Liver (tissue), 9 donors: ENCODE measurements around the gene ADGRG3. TPM values are rescaled to one million over a fixed set of nuclear protein-coding genes. Genes with fewer than 3 reads are reported as not detected.
"Not testable (repeated sequence)": the region's sequence is repeated elsewhere in the genome, so short reads cannot be mapped to it uniquely, and the experiment has no call there.

Experiments used
- DNase-seq: peaks from one replicate; pipeline ENCODE4 v3.0.0-alpha.2; 2017; ENCODE audit warnings: low spot score
- H3K27ac ChIP-seq, 2 donors: one replicate each; pipeline ENCODE4 v1.7.0; 2013; ENCODE audit warnings: inconsistent platforms in 2 of 2, low read length in 2 of 2, control low read depth in 1 of 2, low read depth in 1 of 2, mild to moderate bottlenecking in 1 of 2
- H3K27me3 ChIP-seq, 4 donors: one replicate each; pipeline versions ENCODE4 v1.6.1 to v1.7.0; 2013; ENCODE audit warnings: low read length in 3 of 4, inconsistent platforms in 1 of 4, mild to moderate bottlenecking in 1 of 4, moderate library complexity in 1 of 4; ENCODE audit not compliant: control insufficient read depth in 4 of 4, insufficient read depth in 4 of 4
- H3K36me3 ChIP-seq, 4 donors: one replicate each; pipeline versions ENCODE4 v1.6.1 to v1.7.0; 2013; ENCODE audit warnings: low read length in 3 of 4, mild to moderate bottlenecking in 3 of 4, low read depth in 1 of 4, moderate library complexity in 1 of 4; ENCODE audit not compliant: control insufficient read depth in 4 of 4, insufficient read depth in 3 of 4
- H3K4me1 ChIP-seq, 4 donors: one replicate each; pipeline versions ENCODE4 v1.6.1 to v1.7.0; 2013; ENCODE audit warnings: low read length in 3 of 4, mild to moderate bottlenecking in 3 of 4, moderate library complexity in 1 of 4; ENCODE audit not compliant: control insufficient read depth in 4 of 4, insufficient read depth in 4 of 4
- H3K4me3 ChIP-seq, 3 donors: one replicate each; pipeline versions ENCODE4 v1.6.1 to v1.7.0; 2013; ENCODE audit warnings: low read length in 3 of 3, control low read depth in 1 of 3, low read depth in 1 of 3, mild to moderate bottlenecking in 1 of 3
- H3K9ac ChIP-seq, 2 donors: one replicate each; pipeline ENCODE4 v1.7.0; 2013; ENCODE audit warnings: low read length in 2 of 2, mild to moderate bottlenecking in 2 of 2, moderate library complexity in 2 of 2, control low read depth in 1 of 2, low read depth in 1 of 2
- H3K9me3 ChIP-seq, 4 donors: one replicate each; pipeline versions ENCODE4 v1.6.1 to v1.7.0; 2013; ENCODE audit warnings: low read length in 3 of 4; ENCODE audit not compliant: control insufficient read depth in 4 of 4
- EGR1 ChIP-seq, 2 donors: IDR thresholded peaks; 2 replicates each; pipeline ENCODE4 v1.6.1; 2016 to 2018; ENCODE audit warnings: antibody characterized with exemption in 2 of 2, low read depth in 2 of 2
- FOXA1 ChIP-seq: IDR thresholded peaks from 2 replicates; pipeline ENCODE4 v1.6.1; 2016; ENCODE audit warnings: antibody characterized with exemption
- HNF4A ChIP-seq, 2 donors: conservative IDR thresholded peaks; 2 replicates each; pipeline ENCODE4 v1.6.1; 2016; ENCODE audit warnings: antibody characterized with exemption in 2 of 2, mild to moderate bottlenecking in 2 of 2
- HNF4G ChIP-seq: IDR thresholded peaks from 2 replicates; pipeline ENCODE4 v1.6.1; 2016; ENCODE audit warnings: antibody characterized with exemption
- JUND ChIP-seq, 2 donors: IDR thresholded peaks; 2 replicates each; pipeline ENCODE4 v1.6.1; 2016; ENCODE audit warnings: antibody characterized with exemption in 2 of 2
- NR2F2 ChIP-seq: IDR thresholded peaks from 2 replicates; pipeline ENCODE4 v1.6.1; 2016; ENCODE audit warnings: antibody characterized with exemption
- SP1 ChIP-seq: IDR thresholded peaks from 2 replicates; pipeline ENCODE4 v1.6.1; 2018; ENCODE audit warnings: antibody characterized with exemption, mild to moderate bottlenecking
- YY1 ChIP-seq: IDR thresholded peaks from 2 replicates; pipeline ENCODE4 v1.6.1; 2016; ENCODE audit warnings: antibody characterized with exemption, mild to moderate bottlenecking
- WGBS: extraction: QIAGEN DNeasy Blood & Tissue Kit; methylation state at CpG from one replicate; pipeline ENCODE4 v1.1.7; 2013; 5-methylcytosine and 5-hydroxymethylcytosine counted together
- polyA plus RNA-seq, 2 donors: library from polyadenylated mRNA; stranded (reverse) in 1 of 2; unstranded in 1 of 2; fragments of 200-250 nt in 1 of 2; fragments of >200 nt in 1 of 2; fragmentation: Nextera tagmentation in 1 of 2; extraction: Ambion mirVana in 1 of 2; gene quantifications; one replicate each; pipeline versions ENCODE4 v1.2.1 to v1.2.3, GENCODE V29; 2013 to 2015
- total RNA-seq, 2 donors: library from RNA; depleted of rRNA; stranded (reverse); fragments of >200 nt; gene quantifications; one replicate each; pipeline ENCODE4 v1.2.3, GENCODE V29; 2014
- TF ChIP-seq, protein P1 (sequence below): IDR thresholded peaks from 2 replicates; pipeline ENCODE4 v1.6.1; 2016; ENCODE audit warnings: antibody characterized with exemption
- TF ChIP-seq, protein P2 (sequence below): IDR thresholded peaks from 2 replicates; pipeline ENCODE4 v1.6.1; 2016; ENCODE audit warnings: antibody characterized with exemption
- TF ChIP-seq, protein P3 (sequence below): fragments of 150-350 bp; IDR thresholded peaks from 2 replicates; pipeline ENCODE4 v1.5.1; 2017; ENCODE audit warnings: improper control_type of control experiment, low read depth, low read length; ENCODE audit not compliant: missing input control
- donor health status: healthy.
- donor health status: healthy.
- donor health status: healthy.
- donor health status: healthy.
- donor health status: healthy.

The ADGRG3 gene
- total and polyA plus RNA-seq, 4 donors, result 0.52 to 3.2 (median 1.0) TPM

DNA sequence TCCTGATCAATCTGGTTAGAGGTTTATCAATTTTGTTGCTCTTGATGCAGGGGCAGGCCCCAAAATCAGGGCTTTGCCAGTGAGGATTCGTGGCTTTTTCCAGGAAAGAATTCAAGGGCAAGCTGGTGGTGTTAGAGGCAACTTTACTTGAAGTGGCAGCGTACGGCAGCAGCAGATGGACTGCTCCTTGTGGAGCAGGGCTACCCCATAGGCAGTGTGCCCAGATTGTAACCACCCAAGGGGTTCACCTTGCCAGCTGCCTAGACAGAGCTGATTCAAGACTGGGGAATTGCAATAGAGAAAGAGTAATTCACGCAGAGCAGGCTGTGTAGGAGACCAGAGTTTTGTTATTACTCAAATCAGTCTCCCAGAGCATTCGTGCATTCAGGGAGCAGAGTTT lies 43.2 kb downstream of the ADGRG3 start:
- 89% methylated on average over 5 of the region's 5 CpGs for WGBS
- Histone ChIP-seq H3K36me3 (no peaks in the 10 kb centered on the region), H3K27ac (no peak overlapping the region), H3K4me1 (peaks cover 0 to 3% (median 0%) of the 10 kb centered on the region in 4 donors), H3K9ac (no peak overlapping the region), H3K27me3 (no peaks in the 10 kb centered on the region), H3K4me3 (no peak overlapping the region), H3K9me3 (no peaks in the 10 kb centered on the region)
- TF ChIP-seq FOXA1 (no peak), JUND (IDR thresholded peaks at IDR 0.05) (no peak), NR2F2 (no peak), YY1 (no peak), EGR1 (IDR thresholded peaks at IDR 0.05; ENCODE audit: low read depth in 2 of 2) (no peak), SP1 (no peak)
- no peak for DNase-seq

DNA sequence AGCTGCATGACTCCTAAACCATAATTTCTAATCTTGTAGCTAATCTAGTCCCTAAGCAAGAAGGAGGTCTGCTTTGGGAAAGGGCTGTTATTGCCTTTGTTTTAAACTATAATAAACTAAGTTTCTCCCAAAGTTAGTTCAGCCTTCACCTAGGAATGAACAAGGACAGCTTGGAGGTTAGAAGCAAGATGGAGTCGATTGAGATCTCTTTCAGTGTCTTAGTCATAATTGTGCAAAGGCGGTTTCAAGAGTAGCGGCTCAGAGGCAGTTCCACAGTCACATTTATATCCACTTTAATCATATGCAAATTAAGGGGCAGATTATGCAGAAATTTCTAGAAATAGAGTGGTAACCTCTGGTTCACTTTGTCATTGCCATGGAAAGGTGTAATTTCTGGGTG lies 43.9 kb downstream of the ADGRG3 start:
- 93% methylated on average over 3 of the region's 3 CpGs for WGBS
- TF ChIP-seq NR2F2, result no peak
- TF ChIP-seq, protein P1, sequence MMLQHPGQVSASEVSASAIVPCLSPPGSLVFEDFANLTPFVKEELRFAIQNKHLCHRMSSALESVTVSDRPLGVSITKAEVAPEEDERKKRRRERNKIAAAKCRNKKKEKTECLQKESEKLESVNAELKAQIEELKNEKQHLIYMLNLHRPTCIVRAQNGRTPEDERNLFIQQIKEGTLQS, result no peak
- no peak for TF ChIP-seq HNF4G
- TF ChIP-seq HNF4A (conservative IDR thresholded peaks at IDR 0.05), result no peak
- no peak for TF ChIP-seq FOXA1
- no peak for TF ChIP-seq YY1
- TF ChIP-seq, protein P2, sequence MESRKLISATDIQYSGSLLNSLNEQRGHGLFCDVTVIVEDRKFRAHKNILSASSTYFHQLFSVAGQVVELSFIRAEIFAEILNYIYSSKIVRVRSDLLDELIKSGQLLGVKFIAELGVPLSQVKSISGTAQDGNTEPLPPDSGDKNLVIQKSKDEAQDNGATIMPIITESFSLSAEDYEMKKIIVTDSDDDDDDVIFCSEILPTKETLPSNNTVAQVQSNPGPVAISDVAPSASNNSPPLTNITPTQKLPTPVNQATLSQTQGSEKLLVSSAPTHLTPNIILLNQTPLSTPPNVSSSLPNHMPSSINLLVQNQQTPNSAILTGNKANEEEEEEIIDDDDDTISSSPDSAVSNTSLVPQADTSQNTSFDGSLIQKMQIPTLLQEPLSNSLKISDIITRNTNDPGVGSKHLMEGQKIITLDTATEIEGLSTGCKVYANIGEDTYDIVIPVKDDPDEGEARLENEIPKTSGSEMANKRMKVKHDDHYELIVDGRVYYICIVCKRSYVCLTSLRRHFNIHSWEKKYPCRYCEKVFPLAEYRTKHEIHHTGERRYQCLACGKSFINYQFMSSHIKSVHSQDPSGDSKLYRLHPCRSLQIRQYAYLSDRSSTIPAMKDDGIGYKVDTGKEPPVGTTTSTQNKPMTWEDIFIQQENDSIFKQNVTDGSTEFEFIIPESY, result no peak
- TF ChIP-seq, protein P3, sequence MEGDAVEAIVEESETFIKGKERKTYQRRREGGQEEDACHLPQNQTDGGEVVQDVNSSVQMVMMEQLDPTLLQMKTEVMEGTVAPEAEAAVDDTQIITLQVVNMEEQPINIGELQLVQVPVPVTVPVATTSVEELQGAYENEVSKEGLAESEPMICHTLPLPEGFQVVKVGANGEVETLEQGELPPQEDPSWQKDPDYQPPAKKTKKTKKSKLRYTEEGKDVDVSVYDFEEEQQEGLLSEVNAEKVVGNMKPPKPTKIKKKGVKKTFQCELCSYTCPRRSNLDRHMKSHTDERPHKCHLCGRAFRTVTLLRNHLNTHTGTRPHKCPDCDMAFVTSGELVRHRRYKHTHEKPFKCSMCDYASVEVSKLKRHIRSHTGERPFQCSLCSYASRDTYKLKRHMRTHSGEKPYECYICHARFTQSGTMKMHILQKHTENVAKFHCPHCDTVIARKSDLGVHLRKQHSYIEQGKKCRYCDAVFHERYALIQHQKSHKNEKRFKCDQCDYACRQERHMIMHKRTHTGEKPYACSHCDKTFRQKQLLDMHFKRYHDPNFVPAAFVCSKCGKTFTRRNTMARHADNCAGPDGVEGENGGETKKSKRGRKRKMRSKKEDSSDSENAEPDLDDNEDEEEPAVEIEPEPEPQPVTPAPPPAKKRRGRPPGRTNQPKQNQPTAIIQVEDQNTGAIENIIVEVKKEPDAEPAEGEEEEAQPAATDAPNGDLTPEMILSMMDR, result no peak
- Histone ChIP-seq H3K27ac (no peak overlapping the region), H3K36me3 (no peaks in the 10 kb centered on the region), H3K4me3 (no peak overlapping the region), H3K4me1 (peaks cover 0 to 3% (median 0%) of the 10 kb centered on the region in 4 donors), H3K9me3 (no peaks in the 10 kb centered on the region), H3K27me3 (no peaks in the 10 kb centered on the region), H3K9ac (no peak overlapping the region)
- DNase-seq, result no peak

DNA sequence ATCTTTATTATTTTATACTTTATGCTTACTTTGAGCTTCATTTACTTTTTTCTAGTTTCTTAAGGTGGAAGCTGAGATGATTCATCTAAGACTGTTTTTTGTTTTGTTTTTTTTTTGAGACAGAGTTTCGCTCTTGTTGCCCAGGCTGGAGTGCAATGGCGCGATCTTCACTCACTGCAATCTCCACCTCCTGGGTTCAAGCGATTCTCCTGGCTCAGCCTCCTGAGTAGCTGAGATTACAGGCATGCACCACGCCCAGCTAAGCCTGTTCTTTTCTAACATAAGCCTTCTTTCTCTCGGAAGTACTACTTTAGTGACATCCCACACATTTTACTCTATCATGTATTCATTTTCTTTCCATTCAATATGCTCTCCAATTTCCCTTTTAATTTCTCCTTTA lies 44.5 kb downstream of the ADGRG3 start:
- H3K4me1 ChIP-seq, H3K36me3 ChIP-seq, H3K27ac ChIP-seq, H3K27me3 ChIP-seq, H3K9me3 ChIP-seq, H3K4me3 ChIP-seq, H3K9ac ChIP-seq, DNase-seq: not testable (repeated sequence)
- WGBS, result 86% methylated on average over 6 of the region's 6 CpGs
